HG03457 (cell line): ENCODE measurements around the gene CRIP2.

Source experiments
- ATAC-seq: cut with Tn5 transposase; IDR thresholded peaks from one replicate; pipeline ENCODE4 v1.9.1; 2021; ENCODE audit warnings: moderate number of reproducible peaks; ENCODE audit not compliant: unreplicated experiment

CRIP2 gene

GRCh38 chr14:105460116-105460515 lies 14.5 kb upstream of the CRIP2 start:
- ATAC-seq, result no peak

- ATAC-seq, result no peak
Measured at GRCh38 chr14:105460616-105461015, 14.0 kb upstream of the CRIP2 start.

GRCh38 chr14:105461903-105462302 lies 12.7 kb upstream of the CRIP2 start:
- ATAC-seq, result no peak

GRCh38 chr14:105464501-105464900 lies 10.1 kb upstream of the CRIP2 start:
- no peak for ATAC-seq

GRCh38 chr14:105465209-105466031 lies 9.2 kb upstream of the CRIP2 start:
- ATAC-seq, result no peak

GRCh38 chr14:105466531-105467248 lies 7.9 kb upstream of the CRIP2 start:
- ATAC-seq, result no peak

GRCh38 chr14:105467249-105467941 lies 7.2 kb upstream of the CRIP2 start:
- no peak for ATAC-seq

- ATAC-seq, result no peak
Measured at GRCh38 chr14:105467942-105468471, 6.6 kb upstream of the CRIP2 start.

GRCh38 chr14:105468621-105469241 lies 5.9 kb upstream of the CRIP2 start:
- no peak for ATAC-seq

GRCh38 chr14:105469456-105470349 lies 4.9 kb upstream of the CRIP2 start:
- ATAC-seq, result no peak

- ATAC-seq, result no peak
Measured at GRCh38 chr14:105470350-105471296, 4.0 kb upstream of the CRIP2 start.

- no peak for ATAC-seq
Measured at GRCh38 chr14:105471297-105471821, 3.3 kb upstream of the CRIP2 start.

- no peak for ATAC-seq
Measured at GRCh38 chr14:105471823-105472485, 2.7 kb upstream of the CRIP2 start.

GRCh38 chr14:105472486-105472991 lies 2.1 kb upstream of the CRIP2 start:
- no peak for ATAC-seq

GRCh38 chr14:105473033-105473676 lies 1.5 kb upstream of the CRIP2 start:
- no peak for ATAC-seq

- no peak for ATAC-seq
Measured at GRCh38 chr14:105473677-105474482, 741 bp upstream of the CRIP2 start.
